Kidney (tissue), 14 donors: Measurements from ENCODE around the gene STRIT1. TPM values are rescaled to one million over a fixed set of nuclear protein-coding genes. Genes with fewer than 3 reads are reported as not detected.

Experiments used
- DNase-seq, 5 donors: peaks; one replicate each; pipeline ENCODE4 v3.0.0-alpha.2; 2013 to 2020
- FAIRE-seq: peaks from 2 replicates; lab custom pipeline; 2012; peaks lifted over from hg19 to GRCh38; lab: Jason Lieb, UNC
- H3K27ac ChIP-seq, 2 donors: one replicate each; pipeline ENCODE4 v1.7.0; 2013; ENCODE audit warnings: low read depth in 2 of 2, low read length in 2 of 2, inconsistent platforms in 1 of 2
- H3K27me3 ChIP-seq: one replicate; pipeline ENCODE4 v1.7.1; 2013; ENCODE audit warnings: low read length, inconsistent platforms; ENCODE audit not compliant: control insufficient read depth, insufficient read depth
- H3K36me3 ChIP-seq, 3 donors: one replicate each; pipeline versions ENCODE4 v1.7.0 to v1.7.1; 2013; ENCODE audit warnings: low read length in 3 of 3, control low read depth in 1 of 3, inconsistent platforms in 1 of 3; ENCODE audit not compliant: insufficient read depth in 3 of 3, control insufficient read depth in 2 of 3
- H3K4me1 ChIP-seq, 3 donors: one replicate each; pipeline versions ENCODE4 v1.7.0 to v1.7.1; 2013; ENCODE audit warnings: low read length in 3 of 3, inconsistent platforms in 1 of 3, low read depth in 1 of 3; ENCODE audit not compliant: control insufficient read depth in 2 of 3, insufficient read depth in 2 of 3
- H3K4me3 ChIP-seq, 3 donors: one replicate each; pipeline versions ENCODE4 v1.7.0 to v1.8.1; 2013; ENCODE audit warnings: low read length in 3 of 3, control low read depth in 1 of 3, inconsistent platforms in 1 of 3
- H3K9ac ChIP-seq, 3 donors: one replicate each; pipeline versions ENCODE4 v1.7.0 to v1.7.1; 2013; ENCODE audit warnings: low read length in 3 of 3, control low read depth in 1 of 3, inconsistent platforms in 1 of 3
- H3K9me3 ChIP-seq, 3 donors: one replicate each; pipeline versions ENCODE4 v1.7.0 to v1.7.1; 2013; ENCODE audit warnings: low read length in 3 of 3, control low read depth in 1 of 3, inconsistent platforms in 1 of 3; ENCODE audit not compliant: control insufficient read depth in 2 of 3, insufficient read depth in 1 of 3
- intact Hi-C: fragments of 100-400 bp; cut with DNase I; formaldehyde crosslinking; loops from one replicate; pipeline ENCODE4 v1.11.1; 2022
- polyA plus RNA-seq: library from polyadenylated mRNA; stranded (reverse); fragments of 350-450 nt; fragmentation: Illumina TruSeq; extraction: RNeasy Lipid Tissue Mini Kit (QIAGEN cat#74804); gene quantifications from one replicate; pipeline ENCODE4 v1.2.3, GENCODE V29; 2014; ENCODE audit warnings: low read depth, low replicate concordance; ENCODE audit not compliant: insufficient read depth
- total RNA-seq: library from RNA; stranded (reverse); fragmentation: NEBNext Ultra II Directional; extraction: Animal tissue kit (Norgen Biotek cat#: 25700); gene quantifications from one replicate; pipeline ENCODE4 v1.2.1, GENCODE V29; 2021
- TF ChIP-seq, protein P1 (sequence below): IDR thresholded peaks from 3 replicates; pipeline ENCODE4 v1.5.1; 2012; ENCODE audit warnings: mild to moderate bottlenecking, moderate library complexity, borderline replicate concordance; ENCODE audit not compliant: insufficient read depth; ENCODE audit errors: extremely low read depth
- donor health status: control.
- donor health status: control.
- donor health status: control.
- donor health status: control.
- donor health status: control.
- donor health status: DM: yes; HTN: yes; CAD: no.
- donor health status: Normal renal cell carcinoma (clear cell type).

STRIT1 gene
- total and polyA plus RNA-seq, 2 donors from 2014 or later = 1.8 TPM; not detected in 1

DNA sequence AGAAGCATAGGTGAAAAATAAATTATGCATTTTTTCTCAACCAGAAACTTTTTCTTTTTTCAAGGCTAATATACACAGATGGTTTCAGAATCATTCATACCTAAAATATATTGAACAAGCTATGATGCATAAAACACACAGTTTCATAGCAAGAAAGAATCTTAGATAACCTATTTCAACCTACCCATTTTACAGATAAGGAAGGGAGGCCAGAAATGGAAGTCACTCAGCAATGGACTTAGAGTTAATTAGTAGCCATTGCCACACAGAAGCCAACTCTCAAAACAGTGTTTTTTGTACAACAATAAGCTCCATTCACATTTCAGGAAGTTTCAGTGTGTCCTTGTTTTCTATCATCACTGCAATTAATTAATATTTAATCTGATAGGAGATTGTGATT lies 27.5 kb upstream of the STRIT1 start:
- Histone ChIP-seq H3K4me1 (peaks cover 0 to 4% (median 2%) of the 10 kb centered on the region in 3 donors), H3K4me3 (no peak overlapping the region), H3K9me3 (no peaks in the 10 kb centered on the region), H3K27me3 (no peaks in the 10 kb centered on the region), H3K27ac (no peak overlapping the region), H3K9ac (no peak overlapping the region), H3K36me3 (no peaks in the 10 kb centered on the region)
- intact Hi-C loops = no loop called here
- DNase-seq (no peak), FAIRE-seq (no peak)
- TF ChIP-seq, protein P1, sequence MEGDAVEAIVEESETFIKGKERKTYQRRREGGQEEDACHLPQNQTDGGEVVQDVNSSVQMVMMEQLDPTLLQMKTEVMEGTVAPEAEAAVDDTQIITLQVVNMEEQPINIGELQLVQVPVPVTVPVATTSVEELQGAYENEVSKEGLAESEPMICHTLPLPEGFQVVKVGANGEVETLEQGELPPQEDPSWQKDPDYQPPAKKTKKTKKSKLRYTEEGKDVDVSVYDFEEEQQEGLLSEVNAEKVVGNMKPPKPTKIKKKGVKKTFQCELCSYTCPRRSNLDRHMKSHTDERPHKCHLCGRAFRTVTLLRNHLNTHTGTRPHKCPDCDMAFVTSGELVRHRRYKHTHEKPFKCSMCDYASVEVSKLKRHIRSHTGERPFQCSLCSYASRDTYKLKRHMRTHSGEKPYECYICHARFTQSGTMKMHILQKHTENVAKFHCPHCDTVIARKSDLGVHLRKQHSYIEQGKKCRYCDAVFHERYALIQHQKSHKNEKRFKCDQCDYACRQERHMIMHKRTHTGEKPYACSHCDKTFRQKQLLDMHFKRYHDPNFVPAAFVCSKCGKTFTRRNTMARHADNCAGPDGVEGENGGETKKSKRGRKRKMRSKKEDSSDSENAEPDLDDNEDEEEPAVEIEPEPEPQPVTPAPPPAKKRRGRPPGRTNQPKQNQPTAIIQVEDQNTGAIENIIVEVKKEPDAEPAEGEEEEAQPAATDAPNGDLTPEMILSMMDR = no peak

DNA sequence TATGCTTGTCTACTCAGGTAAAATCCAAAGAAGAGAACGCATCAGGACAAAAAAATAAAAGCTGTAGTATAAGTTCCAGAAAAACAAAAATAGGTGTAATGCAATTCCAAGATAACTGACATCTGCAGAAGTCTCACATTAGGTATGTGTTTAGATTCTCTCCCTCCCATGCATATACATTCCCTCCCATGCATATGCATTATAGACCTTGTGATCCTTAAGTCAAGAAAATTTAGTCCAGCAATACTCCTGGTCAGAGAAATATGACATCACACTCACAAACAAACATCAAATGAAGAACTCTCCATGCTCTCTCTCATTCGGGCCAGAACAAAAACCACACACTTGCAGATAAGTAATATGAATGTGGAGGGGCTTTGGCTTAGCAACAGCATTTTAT lies 25.3 kb upstream of the STRIT1 start:
- H3K9me3 ChIP-seq = no peaks in the 10 kb centered on the region
- H3K36me3 ChIP-seq = no peaks in the 10 kb centered on the region
- H3K4me3 ChIP-seq = no peak overlapping the region
- FAIRE-seq (no peak), DNase-seq (no peak)
- TF ChIP-seq, protein P1 = no peak
- no peaks in the 10 kb centered on the region for H3K27me3 ChIP-seq
- intact Hi-C loops = no loop called here
- H3K9ac ChIP-seq = no peak overlapping the region
- H3K27ac ChIP-seq = no peak overlapping the region
- peaks cover 0 to 4% (median 2%) of the 10 kb centered on the region in 3 donors for H3K4me1 ChIP-seq

DNA sequence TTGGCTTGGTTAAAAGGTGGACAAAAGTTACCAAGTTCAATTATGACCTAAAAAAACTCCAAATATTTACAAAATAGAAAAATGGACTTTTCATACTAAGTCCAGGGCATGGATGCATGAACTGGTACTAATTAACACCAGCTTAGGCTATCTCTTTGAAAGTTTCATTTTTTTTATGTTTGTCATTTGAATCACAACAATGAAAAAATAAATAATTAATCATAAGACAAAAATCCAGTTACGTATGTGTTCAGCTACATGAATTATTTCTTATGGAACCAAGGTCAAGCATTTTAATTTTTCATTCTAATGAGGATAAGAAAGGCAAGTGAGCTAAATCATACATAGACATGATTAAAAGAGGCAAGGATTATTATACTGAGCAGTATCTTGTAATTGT lies 23.7 kb upstream of the STRIT1 start:
- FAIRE-seq = no peak

More for the DNA sequence above, 23.7 kb upstream of the STRIT1 start:
- Histone ChIP-seq H3K4me1 (peaks cover 0 to 3% (median 2%) of the 10 kb centered on the region in 3 donors), H3K4me3 (no peak overlapping the region), H3K9ac (no peak overlapping the region), H3K9me3 (no peaks in the 10 kb centered on the region), H3K27me3 (no peaks in the 10 kb centered on the region), H3K36me3 (no peaks in the 10 kb centered on the region), H3K27ac (no peak overlapping the region)
- intact Hi-C loops = no loop called here
- TF ChIP-seq, protein P1 = no peak
- DNase-seq = no peak
